DND-41 (cell line): ENCODE data around the gene MYDGF.
"Not testable (repeated sequence)": the region's sequence is repeated elsewhere in the genome, so short reads cannot be mapped to it uniquely, and the experiment has no call there.

Experiments used
- ATAC-seq: fragments of 200-7000 bp; cut with Tn5 transposase; 3 replicates; pipeline ENCODE4 v1.9.1; 2021; ENCODE audit warnings: low read depth; ENCODE audit not compliant: insufficient read depth
- DNase-seq: peaks from one replicate; pipeline ENCODE4 v3.0.0-alpha.2; 2020
- H2AFZ ChIP-seq: 2 replicates; pipeline ENCODE4 v1.6.0; 2012; ENCODE audit warnings: low read depth, low read length
- H3K27ac ChIP-seq: 2 replicates; pipeline ENCODE4 v1.5.1; 2012; ENCODE audit warnings: low read length, inconsistent platforms
- H3K27me3 ChIP-seq: fragments of 200-600 bp; sonication (generic); 2 replicates; pipeline ENCODE4 v1.6.0; 2012; ENCODE audit warnings: low read length, mild to moderate bottlenecking, inconsistent platforms; ENCODE audit not compliant: insufficient read depth, poor library complexity
- H3K36me3 ChIP-seq: 2 replicates; pipeline ENCODE4 v1.5.1; 2012; ENCODE audit warnings: low read length, inconsistent platforms; ENCODE audit not compliant: insufficient read depth
- H3K4me1 ChIP-seq: 2 replicates; pipeline ENCODE4 v1.5.1; 2012; ENCODE audit warnings: mild to moderate bottlenecking, low read length; ENCODE audit not compliant: insufficient read depth
- H3K4me2 ChIP-seq: 2 replicates; pipeline ENCODE4 v1.6.0; 2012; ENCODE audit warnings: mild to moderate bottlenecking, moderate library complexity, low read length, inconsistent platforms; ENCODE audit not compliant: insufficient read depth
- H3K4me3 ChIP-seq, 2 experiments: fragments of 200-600 bp in 1 of 2; shearing (Covaris generic) in 1 of 2; 2 replicates each; pipeline ENCODE4 v1.5.1; 2012 to 2016; ENCODE audit warnings: inconsistent platforms in 2 of 2, low read length in 2 of 2, mild to moderate bottlenecking in 2 of 2, low read depth in 1 of 2, moderate library complexity in 1 of 2
- H3K79me2 ChIP-seq: 2 replicates; pipeline ENCODE4 v1.6.0; 2012; ENCODE audit warnings: low read length, inconsistent platforms; ENCODE audit not compliant: insufficient read depth
- H3K9ac ChIP-seq: 2 replicates; pipeline ENCODE4 v1.6.0; 2012; ENCODE audit warnings: low read depth, mild to moderate bottlenecking, inconsistent platforms, low read length, moderate library complexity
- H3K9me3 ChIP-seq: 2 replicates; pipeline ENCODE4 v1.5.1; 2012; ENCODE audit warnings: low read length, moderate library complexity, mild to moderate bottlenecking, inconsistent platforms; ENCODE audit not compliant: insufficient read depth, severe bottlenecking
- H4K20me1 ChIP-seq: 2 replicates; pipeline ENCODE4 v1.6.0; 2012; ENCODE audit warnings: low read length; ENCODE audit not compliant: insufficient read depth
- CTCF ChIP-seq: IDR thresholded peaks from 2 replicates; pipeline ENCODE4 v1.5.1; 2012; ENCODE audit warnings: borderline replicate concordance, low read length, moderate library complexity, mild to moderate bottlenecking; ENCODE audit not compliant: poor library complexity, severe bottlenecking; ENCODE audit errors: extremely low read depth
- EZH2 ChIP-seq: IDR thresholded peaks from 3 replicates; pipeline ENCODE4 v1.6.1; 2012; ENCODE audit warnings: borderline replicate concordance, low read depth, mild to moderate bottlenecking, moderate library complexity, low read length, inconsistent platforms; ENCODE audit not compliant: severe bottlenecking

Gene MYDGF

DNA sequence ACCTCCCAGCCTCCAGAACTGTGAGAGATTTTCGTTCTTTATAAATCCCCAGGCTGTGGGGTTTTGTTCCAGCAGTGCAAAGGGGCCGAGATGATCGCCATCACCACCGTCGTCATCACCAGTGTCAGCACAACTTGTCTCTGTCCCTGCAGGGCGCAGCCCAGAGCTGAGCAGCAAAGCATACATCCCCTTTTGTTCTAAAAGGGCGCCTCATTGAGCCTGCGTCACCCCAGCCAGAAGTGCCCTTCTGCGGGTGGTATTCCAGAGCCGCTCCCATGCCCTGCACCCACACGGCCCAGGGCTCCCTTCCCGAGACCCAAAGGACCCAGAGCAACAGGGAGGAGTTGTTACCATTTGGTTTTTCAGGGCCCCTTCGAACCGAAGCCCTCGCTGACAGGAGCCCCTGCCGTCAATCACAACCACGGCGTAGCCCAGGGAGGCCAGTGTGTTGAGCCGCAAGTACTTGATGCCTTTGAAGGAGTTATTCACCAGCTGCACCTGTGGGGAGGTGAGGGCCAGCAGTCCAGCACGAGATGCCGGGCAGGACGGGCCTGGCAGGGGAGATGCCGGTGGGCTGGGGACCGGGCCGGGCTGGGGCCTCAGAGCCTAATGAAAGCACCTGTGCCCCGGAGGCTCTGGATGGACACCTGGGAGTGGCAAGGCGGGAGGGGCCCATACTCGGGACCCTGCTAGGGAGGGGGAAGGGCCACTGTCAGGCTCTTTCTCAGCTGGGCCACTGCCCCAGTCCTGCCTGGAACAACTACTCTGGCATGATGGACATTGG is 14.4 kb upstream of the MYDGF start:
- no peak overlapping the region for H2AFZ ChIP-seq
- no peak overlapping the region for H3K4me2 ChIP-seq
- H3K4me3 ChIP-seq = no peak overlapping the region
- DNase-seq (no peak), ATAC-seq (no peak)
- H3K27ac ChIP-seq = no peak overlapping the region
- no peaks in the 10 kb centered on the region for H3K79me2 ChIP-seq
- TF ChIP-seq EZH2 = no peak
- no peak for TF ChIP-seq CTCF
- no peaks in the 10 kb centered on the region for H3K4me1 ChIP-seq
- H3K9me3 ChIP-seq = no peaks in the 10 kb centered on the region
- no peaks in the 10 kb centered on the region; the same call in 1 of the 2 replicates for H4K20me1 ChIP-seq
- no peaks in the 10 kb centered on the region for H3K27me3 ChIP-seq
- H3K36me3 ChIP-seq = peaks cover 77% of the 10 kb centered on the region
- H3K9ac ChIP-seq = no peak overlapping the region

DNA sequence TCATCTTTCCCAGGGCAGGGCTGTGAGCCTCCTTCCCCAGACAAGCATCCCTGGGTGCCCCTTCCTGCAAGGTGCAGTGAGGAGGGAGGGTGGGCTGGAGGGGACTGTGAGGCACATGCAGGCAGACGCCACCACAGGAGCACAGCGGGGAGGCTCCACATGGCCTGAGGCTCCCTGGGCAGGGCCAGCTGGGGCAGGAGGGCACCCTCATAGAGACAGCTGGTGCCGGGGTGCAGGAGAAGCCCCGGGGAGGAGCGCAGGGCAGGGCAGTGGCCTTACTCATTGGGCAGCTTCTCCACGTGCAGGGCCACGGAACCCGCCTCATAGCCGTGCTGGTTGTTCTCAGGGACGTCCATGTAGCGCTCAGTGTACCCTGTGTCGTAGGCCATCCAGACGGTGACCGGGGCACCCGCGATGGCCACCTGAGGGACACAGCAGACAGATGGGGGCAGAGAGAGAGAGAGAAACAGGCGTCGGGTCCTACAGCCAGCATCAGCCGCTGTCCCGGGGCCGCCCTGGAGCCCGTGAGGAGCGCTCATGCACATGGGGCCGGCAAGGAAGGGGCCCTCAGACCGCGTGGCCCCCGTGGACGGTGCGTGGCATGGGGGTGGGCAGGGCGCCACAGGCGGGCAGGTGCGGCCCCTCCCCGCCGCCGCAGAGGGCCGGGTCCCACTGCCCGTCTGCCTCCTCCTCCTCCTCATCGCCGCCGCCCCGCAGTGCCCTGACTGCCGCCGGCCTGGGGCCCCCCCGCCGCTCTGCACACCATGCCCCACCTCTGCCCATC is 12.5 kb upstream of the MYDGF start:
- H3K9ac ChIP-seq = no peak overlapping the region
- H4K20me1 ChIP-seq = peaks cover 2% of the 10 kb centered on the region; the same call in 1 of the 2 replicates
- H3K4me2 ChIP-seq = no peak overlapping the region
- H3K36me3 ChIP-seq = peaks cover 76% of the 10 kb centered on the region
- no peak overlapping the region for H3K27ac ChIP-seq
- no peak for DNase-seq
- H3K4me3 ChIP-seq = no peak overlapping the region
- no peak overlapping the region for H2AFZ ChIP-seq
- H3K27me3 ChIP-seq = no peaks in the 10 kb centered on the region
- H3K79me2 ChIP-seq = no peaks in the 10 kb centered on the region
- no peaks in the 10 kb centered on the region for H3K9me3 ChIP-seq
- TF ChIP-seq EZH2 = no peak
- no peak for TF ChIP-seq CTCF
- H3K4me1 ChIP-seq = no peaks in the 10 kb centered on the region
- ATAC-seq = no peak

DNA sequence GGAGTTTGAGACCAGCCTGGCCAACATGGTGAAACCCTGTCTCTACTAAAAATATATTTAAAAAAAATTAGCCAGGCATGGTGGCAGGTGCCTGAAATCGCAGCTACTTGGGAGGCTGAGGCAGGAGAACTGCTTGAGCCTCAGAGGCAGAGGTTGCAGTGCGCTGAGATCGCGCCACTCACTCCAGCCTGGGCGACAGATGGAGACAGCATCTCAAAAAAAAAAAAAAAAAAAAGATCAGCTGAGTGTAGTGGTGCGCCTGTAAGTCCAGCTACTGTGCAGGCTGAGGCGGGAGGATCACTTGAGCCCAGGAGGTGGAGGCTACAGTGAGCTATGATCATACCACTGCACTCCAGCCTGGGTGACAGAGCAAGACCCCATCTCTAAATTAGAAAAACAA is 9.9 kb upstream of the MYDGF start:
- not testable (repeated sequence) for DNase-seq, H2AFZ ChIP-seq, H3K27ac ChIP-seq, H3K9me3 ChIP-seq, H3K79me2 ChIP-seq, H3K4me1 ChIP-seq, H3K9ac ChIP-seq, H3K27me3 ChIP-seq, ATAC-seq, H3K4me3 ChIP-seq, H3K4me2 ChIP-seq
- H3K36me3 ChIP-seq = peaks cover 68% of the 10 kb centered on the region
- peaks cover 11% of the 10 kb centered on the region; the same call in 1 of the 2 replicates for H4K20me1 ChIP-seq
